Endothelial cell of umbilical vein (primary cell): ENCODE measurements around the gene SQSTM1. TPM values are rescaled to one million over a fixed set of nuclear protein-coding genes. Genes with fewer than 3 reads are reported as not detected.
"Not testable (repeated sequence)": the region's sequence is repeated elsewhere in the genome, so short reads cannot be mapped to it uniquely, and the experiment has no call there.

Experiments used
- BruUV-seq: library from RNA; stranded (reverse); fragments of 400-500 nt; replicated peaks from 2 replicates; lab custom pipeline; 2021; lab: Mats Ljungman, UMichigan
- CTCF ChIA-PET: fragments of 300-600, 350-600 bp; sonication (Branson Sonifier 250); formaldehyde crosslinking; loops from one replicate; lab custom pipeline; 2021; ENCODE audit warnings: antibody characterized with exemption, inconsistent platforms; lab: Charles Lee
- POLR2A ChIA-PET: fragments of 300-600, 350-600 bp; sonication (Branson Sonifier 250); formaldehyde crosslinking; loops from one replicate; lab custom pipeline; 2021; ENCODE audit warnings: antibody characterized with exemption, inconsistent platforms; lab: Charles Lee
- DNase-seq: peaks from one replicate; pipeline ENCODE4 v3.0.0-alpha.2; 2011; ENCODE audit warnings: low read depth, low spot score
- FAIRE-seq: peaks from 2 replicates; lab custom pipeline; 2011; peaks lifted over from hg19 to GRCh38; lab: Jason Lieb, UNC
- H2AFZ ChIP-seq: 2 replicates; pipeline ENCODE4 v1.6.0; 2012; ENCODE audit warnings: low read depth, low read length, control low read depth, inconsistent platforms
- H3K27ac ChIP-seq: 2 replicates; pipeline ENCODE4 v1.5.1; 2011; ENCODE audit warnings: low read depth, mild to moderate bottlenecking, control low read depth, low read length, moderate library complexity; ENCODE audit not compliant: insufficient read depth
- H3K27me3 ChIP-seq, 2 experiments: 2 replicates each; pipeline versions ENCODE4 v1.6.0 to v1.6.1; 2011; ENCODE audit warnings: low read length in 2 of 2, mixed read lengths in 1 of 2; ENCODE audit not compliant: control insufficient read depth in 2 of 2, insufficient read depth in 2 of 2
- H3K36me3 ChIP-seq, 2 experiments: 2 replicates in 1 of 2; 3 replicates in 1 of 2; pipeline ENCODE4 v1.5.1; 2011; ENCODE audit warnings: low read length in 2 of 2, mild to moderate bottlenecking in 1 of 2, moderate library complexity in 1 of 2; ENCODE audit not compliant: control insufficient read depth in 2 of 2, insufficient read depth in 2 of 2; ENCODE audit errors: extremely low read depth in 1 of 2
- H3K4me1 ChIP-seq: 3 replicates; pipeline ENCODE4 v1.5.1; 2011; ENCODE audit warnings: mild to moderate bottlenecking, low read length; ENCODE audit not compliant: control insufficient read depth, insufficient read depth; ENCODE audit errors: extremely low read depth
- H3K4me2 ChIP-seq: 2 replicates; pipeline ENCODE4 v1.6.1; 2011; ENCODE audit warnings: low read length, control low read depth, mixed read lengths; ENCODE audit not compliant: insufficient read depth
- H3K4me3 ChIP-seq, 3 experiments: fragments of 200-600 bp in 1 of 3; sonication (generic), shearing (Covaris generic) in 1 of 3; replicated peaks in 1 of 3; 2 replicates each; pipeline ENCODE4 v1.5.1; 2011 to 2016; ENCODE audit warnings: control low read depth in 3 of 3, low read length in 3 of 3, mild to moderate bottlenecking in 2 of 3, inconsistent platforms in 1 of 3, low read depth in 1 of 3, moderate library complexity in 1 of 3; ENCODE audit not compliant: insufficient read depth in 1 of 3
- H3K79me2 ChIP-seq: 2 replicates; pipeline ENCODE4 v1.6.0; 2012; ENCODE audit warnings: low read length, inconsistent platforms; ENCODE audit not compliant: control insufficient read depth, insufficient read depth
- H3K9ac ChIP-seq: replicated peaks from 2 replicates; pipeline ENCODE3; 2011; ENCODE audit warnings: low read length, control low read depth; ENCODE audit not compliant: insufficient read depth; ENCODE audit errors: extremely low read depth
- H3K9me1 ChIP-seq: replicated peaks from 3 replicates; pipeline ENCODE4 v1.6.0; 2011; ENCODE audit warnings: mild to moderate bottlenecking, low read length; ENCODE audit not compliant: control insufficient read depth, insufficient read depth; ENCODE audit errors: extremely low read depth
- H3K9me3 ChIP-seq: replicated peaks from 2 replicates; pipeline ENCODE4 v1.5.1; 2012; ENCODE audit warnings: low read length, inconsistent platforms; ENCODE audit not compliant: control insufficient read depth, insufficient read depth
- H4K20me1 ChIP-seq: replicated peaks from 2 replicates; pipeline ENCODE3; 2011; ENCODE audit warnings: mild to moderate bottlenecking, low read length; ENCODE audit not compliant: control insufficient read depth, insufficient read depth; ENCODE audit errors: extremely low read depth
- EZH2 ChIP-seq: IDR thresholded peaks from 2 replicates; pipeline ENCODE4 v1.6.1; 2012; ENCODE audit warnings: borderline replicate concordance, low read depth, mild to moderate bottlenecking, moderate library complexity, low read length, inconsistent platforms; ENCODE audit not compliant: severe bottlenecking
- FOS ChIP-seq: IDR thresholded peaks from 2 replicates; pipeline ENCODE4 v1.6.1; 2011; ENCODE audit warnings: mild to moderate bottlenecking, low read length, moderate library complexity, borderline replicate concordance; ENCODE audit not compliant: insufficient read depth
- GATA2 ChIP-seq: IDR thresholded peaks from 2 replicates; pipeline ENCODE4 v1.7.0; 2011; ENCODE audit warnings: low read depth, mild to moderate bottlenecking, moderate library complexity, mixed read lengths, low read length; ENCODE audit not compliant: insufficient read length, insufficient read depth
- JUN ChIP-seq: IDR thresholded peaks from 2 replicates; pipeline ENCODE4 v1.6.1; 2011; ENCODE audit warnings: borderline replicate concordance, low read depth; ENCODE audit not compliant: insufficient read length, insufficient read depth
- MYC ChIP-seq: IDR thresholded peaks from one replicate; pipeline ENCODE4 v1.6.1; 2011; ENCODE audit warnings: mild to moderate bottlenecking, low read depth, low read length
- POLR2A ChIP-seq: IDR thresholded peaks from 2 replicates; pipeline ENCODE4 v1.6.1; 2012; ENCODE audit warnings: low read depth, mild to moderate bottlenecking, control low read depth, low read length
- POLR2AphosphoS5 ChIP-seq: IDR thresholded peaks from 2 replicates; pipeline ENCODE4 v1.6.1; 2012; ENCODE audit warnings: low read depth, mild to moderate bottlenecking, control low read depth, low read length, moderate library complexity; ENCODE audit not compliant: insufficient read depth
- dilution Hi-C: fragments of 300-500 bp; cut with MboI; formaldehyde crosslinking; loops from one replicate; pipeline ENCODE4 v1.15.0; 2019; ENCODE audit warnings: low sequenced_read_pairs; ENCODE audit not compliant: extremely low pct_ligation_motif_present
- intact Hi-C: fragments of 100-400 bp; cut with micrococcal nuclease; formaldehyde crosslinking; loops from one replicate; pipeline ENCODE4 v1.10.0; 2022
- polyA plus RNA-seq, 4 experiments: library from polyadenylated mRNA; depleted of rRNA in 3 of 4; stranded (reverse) in 3 of 4; unstranded in 1 of 4; fragments of >200 nt; gene quantifications; 2 replicates each; pipeline versions ENCODE4 v1.2.1 to v1.2.3, GENCODE V29; 2011 to 2012; ENCODE audit warnings: missing spikeins in 1 of 4
- total RNA-seq: library from RNA; stranded (reverse); gene quantifications from 2 replicates; pipeline ENCODE4 v1.2.3, GENCODE V29; 2021
- TF ChIP-seq, protein P1 (sequence below), 2 donors: IDR thresholded peaks; 1 replicate in 1 of 2; 2 replicates in 1 of 2; pipeline ENCODE4 v1.5.1; 2011; ENCODE audit warnings: low read length in 2 of 2, mild to moderate bottlenecking in 2 of 2, moderate library complexity in 2 of 2, control low read depth in 1 of 2, inconsistent platforms in 1 of 2, low read depth in 1 of 2; ENCODE audit not compliant: insufficient read depth in 1 of 2; ENCODE audit errors: extremely low read depth in 1 of 2
- TF ChIP-seq, protein P2 (sequence below): IDR thresholded peaks from 2 replicates; pipeline ENCODE4 v1.6.1; 2011; ENCODE audit not compliant: insufficient read depth, insufficient read length

The SQSTM1 gene
- total and polyA plus RNA-seq, 2 donors (not counting 3 experiments of a cell fraction or from before 2014, with no cell fraction given), result 302 to 346 TPM

DNA sequence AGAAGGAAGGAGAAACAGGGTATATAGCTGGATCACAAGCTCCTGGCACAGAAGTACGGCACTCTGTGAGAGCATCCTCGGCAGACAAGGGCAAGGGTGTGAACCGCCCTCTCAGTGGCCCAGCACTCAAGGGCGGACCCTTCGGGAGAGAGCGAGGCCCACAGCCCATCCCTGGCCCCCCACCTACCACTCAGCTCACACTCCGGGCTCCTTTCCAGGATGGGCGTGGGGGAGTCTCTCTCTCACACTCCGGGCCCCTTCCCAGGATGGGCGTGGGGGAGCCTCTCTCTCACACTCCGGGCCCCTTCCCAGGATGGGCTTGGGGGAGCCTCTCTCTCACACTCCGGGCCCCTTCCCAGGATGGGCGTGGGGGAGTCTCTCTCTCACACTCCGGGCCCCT is 50.8 kb downstream of the SQSTM1 start:
- H3K27me3 ChIP-seq, POLR2A ChIA-PET, H3K79me2 ChIP-seq, H3K4me1 ChIP-seq, BruUV-seq, H3K9me3 ChIP-seq, H2AFZ ChIP-seq, dilution Hi-C loops, H3K9ac ChIP-seq, intact Hi-C loops, H3K27ac ChIP-seq, DNase-seq, H3K9me1 ChIP-seq, FAIRE-seq, H3K4me3 ChIP-seq, H3K4me2 ChIP-seq, H4K20me1 ChIP-seq: not testable (repeated sequence)
- peaks cover 2 to 67% of the 10 kb centered on the region in 2 experiments for H3K36me3 ChIP-seq
- CTCF ChIA-PET, result interaction anchor here (0.9 kb wide), 1 partner anchor 69 kb away, joined by 3 read pairs; no protein-coding TSS in a partner anchor

DNA sequence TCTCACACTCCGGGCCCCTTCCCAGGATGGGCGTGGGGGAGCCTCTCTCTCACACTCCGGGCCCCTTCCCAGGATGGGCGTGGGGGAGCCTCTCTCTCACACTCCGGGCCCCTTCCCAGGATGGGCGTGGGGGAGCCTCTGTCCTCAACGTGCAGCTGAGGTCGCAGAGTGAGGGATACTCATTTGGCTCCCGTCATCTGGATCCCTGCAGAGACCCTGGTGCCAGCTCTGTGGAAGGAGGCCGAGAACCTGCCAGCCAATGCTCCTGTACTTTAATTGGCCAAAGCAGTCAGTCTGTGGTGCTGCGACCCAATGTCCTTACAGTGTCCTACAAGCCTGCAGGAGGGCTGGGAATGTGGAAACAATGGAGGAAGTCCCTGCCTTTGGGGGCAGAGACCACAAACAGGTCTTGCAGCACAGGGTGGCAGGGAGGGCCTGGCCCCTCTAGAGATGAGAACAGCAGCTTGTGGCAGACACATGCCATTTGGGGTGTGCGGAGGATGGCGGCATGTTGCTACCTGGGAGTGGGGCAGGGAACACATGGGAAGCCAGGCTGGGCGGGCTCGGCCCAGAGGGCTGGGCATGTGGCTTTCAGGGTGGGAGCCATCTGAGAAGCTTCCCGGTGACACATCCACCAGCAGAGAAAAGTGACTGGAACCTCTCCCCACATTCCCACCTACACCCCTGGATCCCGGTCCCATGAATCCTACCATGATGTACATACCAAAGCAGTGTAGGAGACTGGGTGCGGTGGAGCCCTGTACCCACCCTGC is 51.5 kb downstream of the SQSTM1 start:
- Histone ChIP-seq H3K79me2 (no peaks in the 10 kb centered on the region), H3K27ac (no peak overlapping the region), H2AFZ (no peak overlapping the region), H3K36me3 (peaks cover 2 to 63% of the 10 kb centered on the region in 2 experiments), H3K4me1 (no peaks in the 10 kb centered on the region), H3K4me2 (no peak overlapping the region), H3K27me3 (no peaks in the 10 kb centered on the region), H3K9me3 (no peaks in the 10 kb centered on the region), H3K9me1 (no peaks in the 10 kb centered on the region), H3K9ac (no peak overlapping the region), H3K4me3 (no peak overlapping the region), H4K20me1 (no peaks in the 10 kb centered on the region)
- dilution Hi-C loops, result no loop called here
- no peak for DNase-seq
- TF ChIP-seq, protein P1, sequence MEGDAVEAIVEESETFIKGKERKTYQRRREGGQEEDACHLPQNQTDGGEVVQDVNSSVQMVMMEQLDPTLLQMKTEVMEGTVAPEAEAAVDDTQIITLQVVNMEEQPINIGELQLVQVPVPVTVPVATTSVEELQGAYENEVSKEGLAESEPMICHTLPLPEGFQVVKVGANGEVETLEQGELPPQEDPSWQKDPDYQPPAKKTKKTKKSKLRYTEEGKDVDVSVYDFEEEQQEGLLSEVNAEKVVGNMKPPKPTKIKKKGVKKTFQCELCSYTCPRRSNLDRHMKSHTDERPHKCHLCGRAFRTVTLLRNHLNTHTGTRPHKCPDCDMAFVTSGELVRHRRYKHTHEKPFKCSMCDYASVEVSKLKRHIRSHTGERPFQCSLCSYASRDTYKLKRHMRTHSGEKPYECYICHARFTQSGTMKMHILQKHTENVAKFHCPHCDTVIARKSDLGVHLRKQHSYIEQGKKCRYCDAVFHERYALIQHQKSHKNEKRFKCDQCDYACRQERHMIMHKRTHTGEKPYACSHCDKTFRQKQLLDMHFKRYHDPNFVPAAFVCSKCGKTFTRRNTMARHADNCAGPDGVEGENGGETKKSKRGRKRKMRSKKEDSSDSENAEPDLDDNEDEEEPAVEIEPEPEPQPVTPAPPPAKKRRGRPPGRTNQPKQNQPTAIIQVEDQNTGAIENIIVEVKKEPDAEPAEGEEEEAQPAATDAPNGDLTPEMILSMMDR (IDR thresholded peaks at IDR 0.05; ENCODE audit: extremely low read depth in 1 of 2, insufficient read depth in 1 of 2, low read depth in 1 of 2, low read length in 2 of 2), result no peak
- TF ChIP-seq POLR2AphosphoS5 (no peak), EZH2 (no peak), MYC (no peak), FOS (no peak), GATA2 (no peak), JUN (no peak), POLR2A (no peak)
- TF ChIP-seq, protein P2, sequence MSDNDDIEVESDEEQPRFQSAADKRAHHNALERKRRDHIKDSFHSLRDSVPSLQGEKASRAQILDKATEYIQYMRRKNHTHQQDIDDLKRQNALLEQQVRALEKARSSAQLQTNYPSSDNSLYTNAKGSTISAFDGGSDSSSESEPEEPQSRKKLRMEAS, result no peak
- POLR2A ChIA-PET, result no interaction called here
- CTCF ChIA-PET, result no interaction called here
- no peak for FAIRE-seq
- BruUV-seq, result no TSS peak
- intact Hi-C loops, result no loop called here
